ENCODE data around the gene EHMT1.

GRCh38 chr9:137650779-137651178 is 32.0 kb downstream of the EHMT1 start:
- TF ChIP-seq GLIS3 (CRISPR knock-in tag; IDR thresholded peaks at IDR 0.05) (no peak), RARB (CRISPR knock-in tag; IDR thresholded peaks at IDR 0.05) (no peak), BACH2 (CRISPR knock-in tag; IDR thresholded peaks at IDR 0.05; ENCODE audit: borderline replicate concordance) (no peak), ZFP30 (CRISPR knock-in tag; IDR thresholded peaks at IDR 0.05) (no peak), ZFP3 (CRISPR knock-in tag; IDR thresholded peaks at IDR 0.05) (no peak), CSDC2 (CRISPR knock-in tag; IDR thresholded peaks at IDR 0.05) (no peak), TCF4 (CRISPR knock-in tag; IDR thresholded peaks at IDR 0.05; ENCODE audit: borderline replicate concordance) (no peak)
